Panc1 (cell line): ENCODE results near the gene TTLL5. TPM values are rescaled to one million over a fixed set of nuclear protein-coding genes. Genes with fewer than 3 reads are reported as not detected.

ENCODE experiments used
- ATAC-seq: fragments of 200-7000 bp; cut with Tn5 transposase; 2 replicates; pipeline ENCODE4 v1.9.1; 2020; ENCODE audit warnings: mild to moderate bottlenecking, moderate library complexity
- BruUV-seq: library from RNA; stranded (reverse); fragments of 400-500 nt; replicated peaks from 2 replicates; lab custom pipeline; 2021; lab: Mats Ljungman, UMichigan
- CTCF ChIA-PET: fragments of 300-600 bp; sonication (Branson Sonifier 250); formaldehyde crosslinking; loops from one replicate; lab custom pipeline; 2022; ENCODE audit warnings: antibody characterized with exemption; lab: Charles Lee
- POLR2A ChIA-PET: fragments of 300-600 bp; sonication (Branson Sonifier 250); formaldehyde crosslinking; loops from one replicate; lab custom pipeline; 2022; ENCODE audit warnings: antibody characterized with exemption; lab: Charles Lee
- DNase-seq: peaks from one replicate; pipeline ENCODE4 v3.0.0-alpha.2; 2010; ENCODE audit warnings: low read depth, low spot score
- H3K27ac ChIP-seq: 2 replicates; pipeline ENCODE4 v1.5.1; 2011; ENCODE audit warnings: mild to moderate bottlenecking, low read length, inconsistent platforms
- H3K27me3 ChIP-seq: fragments of 200-500 bp; sonication (Bioruptor generic); 2 replicates; pipeline ENCODE4 v1.6.0; 2014; ENCODE audit warnings: low read length, inconsistent platforms; ENCODE audit not compliant: control insufficient read depth, insufficient read depth
- H3K36me3 ChIP-seq: fragments of 200-500 bp; sonication (Bioruptor generic); 2 replicates; pipeline ENCODE4 v1.5.1; 2014; ENCODE audit warnings: inconsistent platforms, mild to moderate bottlenecking, low read length, moderate library complexity; ENCODE audit not compliant: control insufficient read depth, insufficient read depth
- H3K4me1 ChIP-seq: 2 replicates; pipeline ENCODE4 v1.5.1; 2011; ENCODE audit warnings: inconsistent platforms, mild to moderate bottlenecking, low read length, moderate library complexity; ENCODE audit not compliant: control insufficient read depth, insufficient read depth
- H3K4me3 ChIP-seq, 2 experiments: 2 replicates each; pipeline ENCODE4 v1.5.1; 2011 to 2012; ENCODE audit warnings: low read depth in 2 of 2, low read length in 2 of 2, mild to moderate bottlenecking in 2 of 2, inconsistent platforms in 1 of 2, moderate library complexity in 1 of 2
- H3K9me3 ChIP-seq: fragments of 200-500 bp; sonication (Bioruptor generic); 2 replicates; pipeline ENCODE4 v1.5.1; 2014; ENCODE audit warnings: low read depth, mild to moderate bottlenecking, inconsistent platforms, low read length, moderate library complexity; ENCODE audit not compliant: control insufficient read depth, insufficient read depth
- CTCF ChIP-seq: fragments of 450-650 bp; IDR thresholded peaks from 2 replicates; pipeline ENCODE4 v1.5.1; 2017; ENCODE audit warnings: mild to moderate bottlenecking
- POLR2AphosphoS5 ChIP-seq: IDR thresholded peaks from 2 replicates; pipeline ENCODE4 v1.6.1; 2012; ENCODE audit warnings: mild to moderate bottlenecking, low read depth, low read length, moderate library complexity
- REST ChIP-seq, 2 experiments: IDR thresholded peaks; 2 replicates each; pipeline ENCODE4 v1.6.1; 2011 to 2012; ENCODE audit warnings: low read depth in 2 of 2, control low read depth in 1 of 2, low read length in 1 of 2, mild to moderate bottlenecking in 1 of 2, moderate library complexity in 1 of 2; ENCODE audit not compliant: insufficient read depth in 1 of 2
- SIN3A ChIP-seq: IDR thresholded peaks from 2 replicates; pipeline ENCODE4 v1.6.1; 2012; ENCODE audit warnings: low read depth, mild to moderate bottlenecking, low read length, moderate library complexity, borderline replicate concordance; ENCODE audit not compliant: insufficient read depth
- TCF7L2 ChIP-seq: IDR thresholded peaks from 2 replicates; pipeline ENCODE4 v1.6.1; 2011; ENCODE audit warnings: mild to moderate bottlenecking, low read depth, low read length, inconsistent platforms
- in situ Hi-C: cut with HindIII; loops from 2 replicates; pipeline ENCODE4 v1.10.0; 2016; ENCODE audit warnings: low sequenced_read_pairs, low pct_unique_long_range_greater_than_20kb
- intact Hi-C: fragments of 100-400 bp; cut with micrococcal nuclease; formaldehyde crosslinking; loops from one replicate; pipeline ENCODE4 v1.10.0; 2022; ENCODE audit not compliant: unreplicated experiment
- total RNA-seq: library from RNA; stranded (reverse); gene quantifications from one replicate; pipeline ENCODE4 v1.2.1, GENCODE V29; 2021; ENCODE audit not compliant: unreplicated experiment

The TTLL5 gene
- total RNA-seq, 1 experiment from 2014 or later = 23.5 TPM

GRCh38 chr14:75709207-75709812, 48.3 kb downstream of the TTLL5 start:
- Histone ChIP-seq H3K27ac (no peak overlapping the region), H3K27me3 (no peaks in the 10 kb centered on the region), H3K4me3 (no peak overlapping the region), H3K36me3 (no peaks in the 10 kb centered on the region; the same call in 1 of the 2 replicates), H3K9me3 (no peaks in the 10 kb centered on the region), H3K4me1 (peaks cover 19% of the 10 kb centered on the region)
- TF ChIP-seq SIN3A (no peak), CTCF (peak; percentile 78)
- intact Hi-C loops (no loop called here), in situ Hi-C loops (no loop called here)
- DNase-seq (peak; percentile 45), ATAC-seq (peak; percentile 80)
- CTCF ChIA-PET = interaction anchor here (0.5 to 3.5 kb wide), 7 partner anchors 85 to 304 kb away, joined by 3 to 54 read pairs (median 4); partner anchors contain the start of gene TGFB3
- no TSS peak for BruUV-seq
- POLR2A ChIA-PET = interaction anchor here (0.7 kb wide), 1 partner anchor 444 kb away, joined by 13 read pairs; no protein-coding TSS in a partner anchor

- ATAC-seq (peak; percentile 80), DNase-seq (peak; percentile 15)
- Histone ChIP-seq H3K9me3 (no peaks in the 10 kb centered on the region), H3K4me1 (peaks cover 19% of the 10 kb centered on the region), H3K36me3 (no peaks in the 10 kb centered on the region; the same call in 1 of the 2 replicates), H3K4me3 (no peak overlapping the region), H3K27me3 (no peaks in the 10 kb centered on the region), H3K27ac (peak overlapping the region; percentile 70)
- ChIA-PET POLR2A (no interaction called here), CTCF (interaction anchor here (0.6 to 3.5 kb wide), 3 partner anchors 271 to 274 kb away, joined by 4 to 54 read pairs (median 10); partner anchors contain the start of genes IFT43 and TGFB3)
- intact Hi-C loops (loop anchor here (10.0 kb wide), 1 partner anchor 194 kb away; no protein-coding TSS in a partner anchor), in situ Hi-C loops (no loop called here)
- TF ChIP-seq CTCF = peak; percentile 81
- TF ChIP-seq POLR2AphosphoS5 = no peak
- TF ChIP-seq REST (IDR thresholded peaks at IDR 0.05; ENCODE audit: insufficient read depth in 1 of 2, low read depth in 2 of 2, low read length in 1 of 2) = no peak
- TF ChIP-seq TCF7L2 = no peak
- no TSS peak for BruUV-seq
These were observed 50.2 kb downstream of the TTLL5 start for GRCh38 chr14:75711105-75711795.
